Endothelial cell of umbilical vein (primary cell): ENCODE data around the gene ITGA7. TPM values are rescaled to one million over a fixed set of nuclear protein-coding genes. Genes with fewer than 3 reads are reported as not detected.
A peak's percentile ranks its signal among the peaks of the same experiment; 100 is the strongest.

Experiments used
- BruUV-seq: library from RNA; stranded (reverse); fragments of 400-500 nt; replicated peaks from 2 replicates; lab custom pipeline; 2021; lab: Mats Ljungman, UMichigan
- CTCF ChIA-PET: fragments of 300-600, 350-600 bp; sonication (Branson Sonifier 250); formaldehyde crosslinking; loops from one replicate; lab custom pipeline; 2021; ENCODE audit warnings: antibody characterized with exemption, inconsistent platforms; lab: Charles Lee
- POLR2A ChIA-PET: fragments of 300-600, 350-600 bp; sonication (Branson Sonifier 250); formaldehyde crosslinking; loops from one replicate; lab custom pipeline; 2021; ENCODE audit warnings: antibody characterized with exemption, inconsistent platforms; lab: Charles Lee
- DNase-seq: peaks from one replicate; pipeline ENCODE4 v3.0.0-alpha.2; 2011; ENCODE audit warnings: low read depth, low spot score
- FAIRE-seq: peaks from 2 replicates; lab custom pipeline; 2011; peaks lifted over from hg19 to GRCh38; lab: Jason Lieb, UNC
- H2AFZ ChIP-seq: 2 replicates; pipeline ENCODE4 v1.6.0; 2012; ENCODE audit warnings: low read depth, low read length, control low read depth, inconsistent platforms
- H3K27ac ChIP-seq: 2 replicates; pipeline ENCODE4 v1.5.1; 2011; ENCODE audit warnings: low read depth, mild to moderate bottlenecking, control low read depth, low read length, moderate library complexity; ENCODE audit not compliant: insufficient read depth
- H3K27me3 ChIP-seq, 2 experiments: 2 replicates each; pipeline versions ENCODE4 v1.6.0 to v1.6.1; 2011; ENCODE audit warnings: low read length in 2 of 2, mixed read lengths in 1 of 2; ENCODE audit not compliant: control insufficient read depth in 2 of 2, insufficient read depth in 2 of 2
- H3K36me3 ChIP-seq, 2 experiments: 2 replicates in 1 of 2; 3 replicates in 1 of 2; pipeline ENCODE4 v1.5.1; 2011; ENCODE audit warnings: low read length in 2 of 2, mild to moderate bottlenecking in 1 of 2, moderate library complexity in 1 of 2; ENCODE audit not compliant: control insufficient read depth in 2 of 2, insufficient read depth in 2 of 2; ENCODE audit errors: extremely low read depth in 1 of 2
- H3K4me1 ChIP-seq: 3 replicates; pipeline ENCODE4 v1.5.1; 2011; ENCODE audit warnings: mild to moderate bottlenecking, low read length; ENCODE audit not compliant: control insufficient read depth, insufficient read depth; ENCODE audit errors: extremely low read depth
- H3K4me2 ChIP-seq: 2 replicates; pipeline ENCODE4 v1.6.1; 2011; ENCODE audit warnings: low read length, control low read depth, mixed read lengths; ENCODE audit not compliant: insufficient read depth
- H3K4me3 ChIP-seq, 3 experiments: fragments of 200-600 bp in 1 of 3; sonication (generic), shearing (Covaris generic) in 1 of 3; replicated peaks in 1 of 3; 2 replicates each; pipeline ENCODE4 v1.5.1; 2011 to 2016; ENCODE audit warnings: control low read depth in 3 of 3, low read length in 3 of 3, mild to moderate bottlenecking in 2 of 3, inconsistent platforms in 1 of 3, low read depth in 1 of 3, moderate library complexity in 1 of 3; ENCODE audit not compliant: insufficient read depth in 1 of 3
- H3K79me2 ChIP-seq: 2 replicates; pipeline ENCODE4 v1.6.0; 2012; ENCODE audit warnings: low read length, inconsistent platforms; ENCODE audit not compliant: control insufficient read depth, insufficient read depth
- H3K9ac ChIP-seq: replicated peaks from 2 replicates; pipeline ENCODE3; 2011; ENCODE audit warnings: low read length, control low read depth; ENCODE audit not compliant: insufficient read depth; ENCODE audit errors: extremely low read depth
- H3K9me1 ChIP-seq: replicated peaks from 3 replicates; pipeline ENCODE4 v1.6.0; 2011; ENCODE audit warnings: mild to moderate bottlenecking, low read length; ENCODE audit not compliant: control insufficient read depth, insufficient read depth; ENCODE audit errors: extremely low read depth
- H3K9me3 ChIP-seq: replicated peaks from 2 replicates; pipeline ENCODE4 v1.5.1; 2012; ENCODE audit warnings: low read length, inconsistent platforms; ENCODE audit not compliant: control insufficient read depth, insufficient read depth
- H4K20me1 ChIP-seq: replicated peaks from 2 replicates; pipeline ENCODE3; 2011; ENCODE audit warnings: mild to moderate bottlenecking, low read length; ENCODE audit not compliant: control insufficient read depth, insufficient read depth; ENCODE audit errors: extremely low read depth
- GATA2 ChIP-seq: IDR thresholded peaks from 2 replicates; pipeline ENCODE4 v1.7.0; 2011; ENCODE audit warnings: low read depth, mild to moderate bottlenecking, moderate library complexity, mixed read lengths, low read length; ENCODE audit not compliant: insufficient read length, insufficient read depth
- POLR2A ChIP-seq: IDR thresholded peaks from 2 replicates; pipeline ENCODE4 v1.6.1; 2012; ENCODE audit warnings: low read depth, mild to moderate bottlenecking, control low read depth, low read length
- POLR2AphosphoS5 ChIP-seq: IDR thresholded peaks from 2 replicates; pipeline ENCODE4 v1.6.1; 2012; ENCODE audit warnings: low read depth, mild to moderate bottlenecking, control low read depth, low read length, moderate library complexity; ENCODE audit not compliant: insufficient read depth
- dilution Hi-C: fragments of 300-500 bp; cut with MboI; formaldehyde crosslinking; loops from one replicate; pipeline ENCODE4 v1.15.0; 2019; ENCODE audit warnings: low sequenced_read_pairs; ENCODE audit not compliant: extremely low pct_ligation_motif_present
- intact Hi-C: fragments of 100-400 bp; cut with micrococcal nuclease; formaldehyde crosslinking; loops from one replicate; pipeline ENCODE4 v1.10.0; 2022
- polyA plus RNA-seq, 4 experiments: library from polyadenylated mRNA; depleted of rRNA in 3 of 4; stranded (reverse) in 3 of 4; unstranded in 1 of 4; fragments of >200 nt; gene quantifications; 2 replicates each; pipeline versions ENCODE4 v1.2.1 to v1.2.3, GENCODE V29; 2011 to 2012; ENCODE audit warnings: missing spikeins in 1 of 4
- total RNA-seq: library from RNA; stranded (reverse); gene quantifications from 2 replicates; pipeline ENCODE4 v1.2.3, GENCODE V29; 2021

ITGA7 gene
- total and polyA plus RNA-seq, 2 donors (not counting 3 experiments of a cell fraction or from before 2014, with no cell fraction given) = 0.41 to 0.84 TPM

DNA sequence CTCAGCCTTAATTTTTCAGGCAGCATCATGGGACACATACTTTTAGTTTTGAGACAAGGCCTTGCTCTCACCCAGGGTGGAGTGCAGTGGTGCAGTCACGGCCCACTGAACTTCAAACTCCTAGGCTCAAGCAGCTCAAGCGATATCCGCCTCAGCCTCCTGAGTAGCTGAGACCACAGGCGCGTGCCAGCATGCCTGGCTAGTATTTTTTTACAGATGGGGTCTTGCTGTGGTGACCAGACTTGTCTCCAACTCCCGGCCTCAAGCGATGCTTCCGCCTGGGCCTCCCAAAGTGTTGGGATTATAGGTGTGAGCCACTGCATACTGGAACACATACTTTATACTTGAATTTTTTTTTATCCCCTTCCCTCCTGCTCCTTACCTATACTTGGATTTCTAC is 15.2 kb upstream of the ITGA7 start:
- DNase-seq = no peak
- Histone ChIP-seq H3K9ac (no peak overlapping the region), H3K4me3 (no peak overlapping the region), H3K4me1 (peaks cover 17% of the 10 kb centered on the region), H3K36me3 (peaks cover 13 to 27% of the 10 kb centered on the region in 2 experiments), H2AFZ (no peak overlapping the region), H3K27me3 (no peaks in the 10 kb centered on the region), H3K9me1 (no peaks in the 10 kb centered on the region), H3K4me2 (no peak overlapping the region), H3K27ac (no peak overlapping the region), H3K9me3 (no peaks in the 10 kb centered on the region), H4K20me1 (no peaks in the 10 kb centered on the region), H3K79me2 (peaks cover 22% of the 10 kb centered on the region)
- FAIRE-seq = no peak
- dilution Hi-C loops (no loop called here), intact Hi-C loops (loop anchor here (5.0 kb wide), 1 partner anchor 536 kb away; no protein-coding TSS in a partner anchor)
- ChIA-PET CTCF (interaction anchor here (0.7 to 11.1 kb wide), 2 partner anchors 14 to 66 kb away, joined by 3 to 151 read pairs; no protein-coding TSS in a partner anchor), POLR2A (no interaction called here)
- BruUV-seq = no TSS peak
- TF ChIP-seq POLR2AphosphoS5 (no peak), POLR2A (peak; percentile 9)

DNA sequence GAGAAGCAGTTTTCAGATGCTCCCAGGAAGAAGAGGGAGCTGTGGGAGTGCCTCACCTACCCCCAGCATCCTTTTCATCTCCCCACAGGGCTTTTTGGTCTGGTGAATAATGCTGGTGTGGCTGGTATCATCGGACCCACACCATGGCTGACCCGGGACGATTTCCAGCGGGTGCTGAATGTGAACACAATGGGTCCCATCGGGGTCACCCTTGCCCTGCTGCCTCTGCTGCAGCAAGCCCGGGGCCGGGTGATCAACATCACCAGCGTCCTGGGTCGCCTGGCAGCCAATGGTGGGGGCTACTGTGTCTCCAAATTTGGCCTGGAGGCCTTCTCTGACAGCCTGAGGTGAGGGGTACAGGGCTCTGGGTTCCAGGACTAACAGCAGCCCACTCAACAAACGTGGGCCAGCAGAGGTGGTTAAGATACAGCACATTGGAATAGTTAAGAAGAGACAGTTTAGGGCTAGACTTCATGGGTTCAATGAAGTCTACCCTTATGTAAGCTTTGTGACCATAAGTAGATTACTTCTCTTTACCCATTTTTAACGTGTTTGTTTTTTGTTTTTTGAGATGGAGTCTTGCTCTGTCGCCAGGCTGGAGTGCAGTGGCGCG is 14.0 kb upstream of the ITGA7 start:
- Histone ChIP-seq H3K79me2 (peaks cover 9% of the 10 kb centered on the region), H3K9me1 (no peaks in the 10 kb centered on the region), H3K9ac (no peak overlapping the region), H3K36me3 (peaks cover 12 to 21% of the 10 kb centered on the region in 2 experiments), H3K27ac (no peak overlapping the region), H3K27me3 (no peaks in the 10 kb centered on the region), H3K9me3 (no peaks in the 10 kb centered on the region), H2AFZ (no peak overlapping the region), H4K20me1 (no peaks in the 10 kb centered on the region), H3K4me1 (peaks cover 22% of the 10 kb centered on the region), H3K4me3 (no peak overlapping the region), H3K4me2 (no peak overlapping the region)
- DNase-seq (no peak), FAIRE-seq (no peak)
- no peak for TF ChIP-seq GATA2
- intact Hi-C loops (loop anchor here (1.0 to 5.0 kb wide), 3 partner anchors 65 to 534 kb away; no protein-coding TSS in a partner anchor), dilution Hi-C loops (no loop called here)
- BruUV-seq = no TSS peak
- POLR2A ChIA-PET = no interaction called here
- CTCF ChIA-PET = interaction anchor here (0.6 to 11.1 kb wide), 19 partner anchors 8 to 533 kb away, joined by 3 to 151 read pairs (median 4); partner anchors contain the start of genes CD63 and ITGA7
